PFSK-1 (cell line): ENCODE measurements around the gene MBOAT7.

ENCODE experiments used
- FOXP2 ChIP-seq: optimal IDR thresholded peaks from 2 replicates; pipeline ENCODE3; 2011; ENCODE audit warnings: borderline replicate concordance, control low read depth, inconsistent platforms; ENCODE audit not compliant: insufficient read depth; ENCODE audit errors: extremely low read length, extremely low read depth
- SIN3A ChIP-seq: IDR thresholded peaks from 2 replicates; pipeline ENCODE4 v1.6.1; 2012; ENCODE audit warnings: mild to moderate bottlenecking, low read length, moderate library complexity, borderline replicate concordance; ENCODE audit not compliant: insufficient read depth
- TAF1 ChIP-seq: IDR thresholded peaks from 2 replicates; pipeline ENCODE4 v1.6.1; 2012; ENCODE audit warnings: low read length, control low read depth, borderline replicate concordance; ENCODE audit not compliant: insufficient read depth

DNA sequence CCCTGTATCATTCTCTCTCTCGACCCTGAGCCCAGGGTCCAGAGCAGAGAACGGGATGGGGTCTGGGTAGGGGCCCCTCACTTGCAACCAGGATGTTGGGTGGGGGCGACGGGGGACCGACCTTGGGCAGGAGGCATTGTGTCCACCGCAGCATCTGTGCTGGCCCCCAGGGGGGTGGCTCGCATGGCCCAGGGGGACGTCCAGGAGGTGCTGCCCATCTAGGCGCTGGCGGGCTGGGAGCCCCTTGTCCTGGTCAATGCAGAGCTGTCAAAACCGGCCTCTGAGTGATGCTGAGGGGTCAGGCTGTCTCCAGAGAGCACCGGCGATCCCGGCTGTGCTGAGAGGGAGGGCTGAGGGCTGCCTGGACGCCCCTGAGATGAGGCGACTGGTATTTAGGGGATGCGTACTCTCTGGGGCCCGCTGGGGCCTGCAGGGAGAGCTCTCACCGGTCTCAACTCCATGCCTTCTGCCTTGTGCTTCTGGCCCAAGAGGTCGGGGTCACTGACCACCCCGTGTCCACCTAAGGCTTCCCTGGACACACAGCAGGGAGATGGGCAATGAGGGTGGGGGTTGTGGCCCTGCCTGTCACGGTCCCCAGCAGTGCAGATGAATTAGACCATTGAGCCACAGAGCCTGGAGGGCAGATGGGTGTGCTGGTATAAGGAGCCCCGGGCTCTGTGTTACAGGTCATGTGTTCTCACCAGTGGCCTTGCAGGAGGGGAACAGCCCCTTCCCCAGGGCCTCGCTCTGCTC, 19.9 kb upstream of the MBOAT7 start:
- TF ChIP-seq SIN3A (peak; percentile 29; the same call in 1 of the 2 replicates), FOXP2 (peak; percentile 2), TAF1 (no peak)
